PC-9 (cell line): Measurements from ENCODE around the gene IGDCC3.

Experiments
- CTCF ChIP-seq: fragments of 200-600 bp; sonication (generic); conservative IDR thresholded peaks from 2 replicates; pipeline ENCODE4 v1.6.1; 2017; ENCODE audit warnings: mixed run types, antibody characterized with exemption, mild to moderate bottlenecking, moderate library complexity
- EZH2 ChIP-seq: fragments of 200-600 bp; sonication (generic); IDR thresholded peaks from 2 replicates; pipeline ENCODE4 v1.8.0; 2017; ENCODE audit warnings: antibody characterized with exemption, low read depth

GRCh38 chr15:65336493-65337435 lies 41.0 kb downstream of the IGDCC3 start:
- TF ChIP-seq CTCF, result no peak
- no peak for TF ChIP-seq EZH2
